COLO668 (cell line): ENCODE results near the gene RUNDC1.
"Not testable (repeated sequence)": the region's sequence is repeated elsewhere in the genome, so short reads cannot be mapped to it uniquely, and the experiment has no call there.

ENCODE experiments used
- DNase-seq: peaks from one replicate; lab custom pipeline; 2025; ENCODE audit not compliant: unreplicated experiment; lab: John Stamatoyannopoulos, UW

RUNDC1 gene

GRCh38 chr17:42980274-42980765, at the start of gene RUNDC1:
Gene RUNDC1, plus strand, starts transcription at chr17:42980565. Its CDS starts 12 bp downstream, at chr17:42980577.
- peak; percentile 92 for DNase-seq

- peak; percentile 18 for DNase-seq
Measured at GRCh38 chr17:42937712-42938596, 42.4 kb upstream of the RUNDC1 start.

GRCh38 chr17:42944211-42944610, 36.2 kb upstream of the RUNDC1 start:
- DNase-seq: no peak

- DNase-seq: no peak
Measured at GRCh38 chr17:42946812-42947211, 33.6 kb upstream of the RUNDC1 start.

GRCh38 chr17:42950044-42950783, 30.2 kb upstream of the RUNDC1 start:
- no peak for DNase-seq

- no peak for DNase-seq
Measured at GRCh38 chr17:42953669-42954068, 26.7 kb upstream of the RUNDC1 start.

- peak; percentile 87 for DNase-seq
Measured at GRCh38 chr17:42964161-42964932, 16.0 kb upstream of the RUNDC1 start, which contains the start of gene AARSD1. Gene AARSD1, minus strand, starts transcription at chr17:42964454. Its CDS starts 14 bp downstream, at chr17:42964440.

- DNase-seq: no peak
Measured at GRCh38 chr17:42967925-42968324, 12.4 kb upstream of the RUNDC1 start.

GRCh38 chr17:42969001-42969581, 11.3 kb upstream of the RUNDC1 start:
- no peak for DNase-seq

GRCh38 chr17:42971589-42971988, 8.8 kb upstream of the RUNDC1 start:
- no peak for DNase-seq

- DNase-seq: not testable (repeated sequence)
Measured at GRCh38 chr17:42973323-42973722, 7.0 kb upstream of the RUNDC1 start.

- no peak for DNase-seq
Measured at GRCh38 chr17:42975265-42975664, 5.1 kb upstream of the RUNDC1 start.

GRCh38 chr17:42975701-42976100, 4.7 kb upstream of the RUNDC1 start:
- DNase-seq: not testable (repeated sequence)

- peak; percentile 53 for DNase-seq
Measured at GRCh38 chr17:42979511-42980273, 673 bp upstream of the RUNDC1 start, which contains the start of gene PTGES3L. Gene PTGES3L, minus strand, starts transcription at chr17:42980080. Its CDS starts 27 bp downstream, at chr17:42980053.

GRCh38 chr17:42980766-42981397, 517 bp downstream of the RUNDC1 start:
- DNase-seq: peak; percentile 68

- no peak for DNase-seq
Measured at GRCh38 chr17:42982266-42982665, 1.9 kb downstream of the RUNDC1 start.

GRCh38 chr17:42985225-42985624, 4.9 kb downstream of the RUNDC1 start:
- no peak for DNase-seq

GRCh38 chr17:42989141-42989540, 8.8 kb downstream of the RUNDC1 start:
- DNase-seq: no peak
